SIG-M5 treated with dmso at 0.1 percent for 504 hours (cell line): ENCODE results near the gene REPS2.
"Not testable (repeated sequence)": the region's sequence is repeated elsewhere in the genome, so short reads cannot be mapped to it uniquely, and the experiment has no call there.

Experiments
- DNase-seq: peaks from one replicate; lab custom pipeline; 2025; ENCODE audit not compliant: unreplicated experiment; lab: John Stamatoyannopoulos, UW

The REPS2 gene

DNA sequence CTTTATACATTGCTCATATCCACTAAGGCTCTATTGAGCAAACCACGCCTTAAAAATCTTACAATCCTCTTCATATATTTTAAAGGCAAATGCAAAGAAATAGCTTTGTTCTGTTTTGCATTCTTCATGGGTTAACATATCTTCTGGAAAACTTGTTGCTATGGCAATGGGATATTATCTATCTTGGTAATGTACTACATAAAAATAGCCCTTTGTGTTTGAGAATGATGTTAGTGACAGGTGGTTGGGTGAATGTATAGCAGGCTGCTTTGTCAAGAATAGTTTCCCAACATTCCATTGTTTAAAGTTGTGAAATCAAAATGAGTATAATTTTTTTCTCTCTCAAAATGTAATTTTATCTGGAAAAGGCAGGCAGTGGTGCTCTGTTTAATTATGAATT is 16.8 kb downstream of the REPS2 start:
- DNase-seq = no peak

DNA sequence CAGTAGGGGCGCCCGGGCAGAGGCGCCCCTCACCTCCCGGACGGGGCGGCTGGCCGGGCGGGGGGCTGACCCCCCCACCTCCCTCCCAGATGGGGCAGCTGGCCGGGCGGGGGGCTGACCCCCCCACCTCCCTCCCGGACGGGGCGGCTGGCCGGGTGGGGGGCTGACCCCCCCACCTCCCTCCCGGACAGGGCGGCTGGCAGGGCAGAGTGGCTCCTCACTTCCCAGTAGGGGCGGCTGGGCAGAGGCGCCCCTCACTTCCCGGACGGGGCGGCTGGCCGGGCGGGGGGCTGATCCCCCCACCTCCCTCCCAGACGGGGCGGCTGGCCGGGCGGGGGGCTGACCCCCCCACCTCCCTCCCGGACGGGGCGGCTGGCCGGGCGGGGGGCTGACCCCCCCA is 18.5 kb downstream of the REPS2 start:
- not testable (repeated sequence) for DNase-seq

DNA sequence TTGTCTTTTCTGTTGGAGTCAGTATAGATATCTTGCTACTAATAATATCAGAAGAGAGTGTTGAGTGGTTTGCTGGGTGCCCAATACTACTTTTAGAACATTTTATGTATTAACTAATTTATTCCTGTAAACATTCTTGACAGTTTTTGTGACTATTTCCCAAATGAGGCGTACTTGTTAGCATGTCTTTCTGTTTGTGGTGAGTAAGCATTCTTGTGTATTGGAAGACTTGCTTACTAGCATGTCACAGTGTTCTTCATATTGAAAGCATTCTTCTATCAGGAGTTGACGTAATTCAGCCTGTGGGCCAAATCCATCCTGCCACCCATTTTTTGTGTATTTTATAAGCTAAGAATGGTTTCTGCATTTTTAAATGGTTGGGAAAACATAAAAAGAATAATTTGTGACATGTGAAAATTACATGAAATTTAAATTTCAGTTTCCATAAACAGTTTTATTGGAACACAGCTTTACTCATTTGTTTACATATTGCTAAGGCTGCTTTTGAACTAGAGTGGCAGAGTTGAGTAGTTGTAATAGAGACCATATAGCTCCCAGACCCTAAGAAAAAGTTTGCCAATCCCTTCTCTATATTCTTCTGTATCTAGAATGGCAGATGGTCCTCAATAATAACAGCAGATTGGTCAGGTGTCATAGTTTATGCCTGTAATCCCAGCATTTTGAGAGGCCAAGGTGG is 20.4 kb downstream of the REPS2 start:
- DNase-seq = no peak

DNA sequence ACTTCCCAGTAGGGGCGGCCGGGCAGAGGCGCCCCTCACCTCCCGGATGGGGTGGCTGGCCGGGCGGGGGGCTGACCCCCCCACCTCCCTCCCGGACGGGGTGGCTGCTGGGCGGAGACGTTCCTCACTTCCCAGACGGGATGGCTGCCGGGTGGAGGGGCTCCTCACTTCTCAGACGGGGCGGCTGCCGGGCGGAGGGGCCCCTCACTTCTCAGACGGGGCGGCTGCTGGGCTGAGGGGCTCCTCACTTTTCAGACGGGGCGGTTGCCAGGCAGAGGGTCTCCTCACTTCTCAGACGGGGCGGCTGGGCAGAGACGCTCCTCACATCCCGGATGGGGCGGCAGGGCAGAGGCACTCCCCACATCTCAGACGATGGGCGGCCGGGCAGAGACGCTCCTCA is 22.3 kb downstream of the REPS2 start:
- not testable (repeated sequence) for DNase-seq

DNA sequence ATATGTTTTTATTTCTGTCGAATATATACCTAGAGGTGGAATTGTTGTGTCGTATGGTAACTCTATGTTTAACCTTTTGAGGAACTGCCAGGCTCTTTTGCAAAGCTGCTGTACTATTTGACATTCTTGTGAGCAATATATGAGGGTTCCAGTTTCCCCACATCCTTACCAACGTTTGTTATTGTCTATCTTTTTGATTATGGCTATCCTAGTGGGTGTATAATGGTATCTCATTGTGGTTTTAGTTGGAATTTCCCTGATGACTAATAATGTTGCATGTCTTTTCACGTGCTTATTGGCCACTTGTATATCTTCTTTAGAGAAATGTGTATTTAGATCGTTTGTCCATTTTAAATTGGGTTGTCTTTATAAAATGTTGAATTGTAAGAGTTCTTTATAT is 24.5 kb downstream of the REPS2 start:
- DNase-seq = no peak

DNA sequence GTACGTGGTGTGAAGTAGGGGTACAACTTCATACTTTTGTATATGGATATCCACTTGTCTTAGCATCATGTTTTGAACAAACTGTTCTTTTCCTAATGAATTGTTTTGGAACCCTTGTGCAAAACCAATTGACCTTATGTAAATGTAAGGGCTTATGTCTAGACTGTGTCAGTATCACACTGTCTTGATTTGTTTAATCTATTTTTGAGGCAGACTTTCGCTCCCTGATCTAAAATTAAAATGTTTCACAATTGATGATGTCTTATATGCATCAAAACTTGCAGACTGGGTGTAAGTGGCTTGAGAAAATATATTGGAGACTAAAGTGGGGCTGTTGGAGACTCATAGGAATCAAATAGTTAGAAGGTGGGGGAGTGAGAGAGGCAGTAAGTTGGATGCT is 25.2 kb downstream of the REPS2 start:
- DNase-seq = no peak

DNA sequence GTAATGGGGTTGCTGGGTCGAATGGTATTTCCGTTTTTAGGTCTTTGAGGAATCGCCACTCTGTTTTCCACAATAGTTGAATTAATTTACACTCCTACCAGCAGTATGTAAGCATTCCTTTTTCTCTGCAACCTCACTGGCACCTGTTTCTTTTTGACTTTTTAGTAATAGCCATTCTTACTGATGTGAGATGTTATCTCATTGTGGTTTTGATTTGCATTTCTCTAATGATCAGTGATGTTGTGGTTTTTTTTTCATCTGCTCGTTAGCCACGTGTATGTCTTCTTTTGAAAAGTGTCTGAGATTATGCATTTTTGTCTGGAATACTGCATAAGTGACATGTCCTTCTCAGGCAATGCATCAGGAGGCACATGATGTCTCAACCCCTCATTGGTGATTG is 28.8 kb downstream of the REPS2 start:
- DNase-seq = no peak

DNA sequence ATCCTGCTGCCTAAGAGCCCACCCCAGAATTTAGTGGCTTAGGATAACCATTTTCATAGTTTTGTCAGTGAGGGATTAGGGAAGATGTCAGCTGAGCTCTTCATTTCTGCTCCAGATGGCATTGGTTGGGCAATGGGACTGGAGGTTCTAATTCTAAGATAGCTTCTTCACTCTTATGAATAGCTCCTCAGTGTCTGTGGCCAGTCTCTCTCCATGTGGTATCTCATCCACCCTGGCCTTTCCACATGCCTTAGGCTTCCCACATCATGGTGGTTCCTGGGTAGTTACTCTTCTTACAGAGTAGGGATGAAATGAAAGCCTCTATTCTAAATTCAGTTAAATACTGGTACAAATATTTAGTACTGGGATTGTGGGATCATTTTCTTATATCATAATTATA is 31.3 kb downstream of the REPS2 start:
- no peak for DNase-seq

DNA sequence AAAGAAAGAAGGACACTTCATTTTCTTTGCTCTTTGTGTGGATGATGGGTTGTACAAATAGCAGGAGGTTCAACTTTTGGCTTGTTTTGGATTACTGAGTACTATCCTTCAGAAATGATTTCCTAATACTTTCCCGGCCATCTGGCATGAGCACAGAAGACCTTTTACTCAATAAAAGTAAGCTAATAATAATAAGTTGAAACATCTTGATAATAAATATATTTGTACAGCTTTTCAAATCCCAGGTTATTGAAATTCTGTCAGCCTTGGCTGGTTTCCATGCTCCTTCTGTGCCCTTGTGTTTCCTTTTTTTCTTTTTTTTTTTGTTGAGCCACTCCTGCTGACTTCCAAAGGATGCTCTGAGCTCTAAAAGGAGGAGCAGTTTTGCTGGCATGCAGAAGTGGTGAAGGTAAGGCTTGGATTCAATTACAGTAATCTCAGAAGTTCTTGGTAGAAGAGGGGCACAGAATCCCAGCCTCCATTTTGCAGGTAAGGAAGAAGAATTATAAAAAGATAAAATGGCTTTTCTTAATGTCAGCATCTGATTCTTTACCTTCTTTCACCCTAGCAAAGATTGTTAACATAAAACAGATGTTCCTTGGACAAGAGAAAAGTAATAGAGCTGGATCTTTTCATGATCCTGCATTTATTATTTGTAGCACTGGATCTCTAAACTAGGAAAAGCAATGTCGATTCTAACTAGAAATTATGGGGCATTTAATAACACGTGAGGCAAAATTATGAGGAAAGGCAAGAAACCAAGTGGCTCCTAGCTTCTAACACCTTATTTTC is 31.9 kb downstream of the REPS2 start:
- no peak for DNase-seq

DNA sequence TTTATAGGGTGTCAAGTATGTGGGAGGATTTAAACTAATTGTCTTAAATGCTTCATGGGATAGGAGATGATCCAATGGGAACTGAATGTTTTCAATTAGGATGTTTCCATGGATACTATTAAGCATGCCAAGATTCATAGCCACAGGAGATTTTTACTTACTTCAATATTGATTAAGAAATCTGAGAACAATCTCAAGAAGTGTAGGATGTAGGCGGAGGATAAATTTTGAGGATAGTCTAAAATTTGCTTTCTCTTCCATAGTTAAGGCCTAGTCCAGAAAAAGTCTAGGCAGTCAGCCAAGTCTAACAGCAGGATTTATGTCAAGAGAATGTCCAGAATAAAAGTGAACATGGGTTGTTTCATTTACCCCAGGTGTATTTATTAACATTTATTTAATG is 32.8 kb downstream of the REPS2 start:
- DNase-seq = no peak

DNA sequence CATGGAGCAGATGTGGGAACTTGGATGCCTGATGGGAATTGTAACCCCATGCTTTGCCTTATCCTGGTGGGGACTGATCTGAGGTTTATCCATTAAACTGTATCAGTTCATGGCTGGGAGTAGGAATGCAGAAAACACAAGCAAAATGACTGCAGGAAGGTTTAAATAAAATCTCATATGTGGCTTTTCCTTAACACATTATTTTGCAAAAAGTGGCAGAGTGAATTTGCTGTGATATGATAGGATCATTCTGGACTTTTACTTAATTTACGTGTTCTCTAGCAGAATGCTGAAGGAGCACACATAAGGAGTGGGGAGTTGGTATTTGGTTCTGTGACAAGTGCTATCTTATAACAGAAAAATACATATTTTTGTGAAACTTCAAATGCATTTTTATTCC is 34.8 kb downstream of the REPS2 start:
- no peak for DNase-seq

DNA sequence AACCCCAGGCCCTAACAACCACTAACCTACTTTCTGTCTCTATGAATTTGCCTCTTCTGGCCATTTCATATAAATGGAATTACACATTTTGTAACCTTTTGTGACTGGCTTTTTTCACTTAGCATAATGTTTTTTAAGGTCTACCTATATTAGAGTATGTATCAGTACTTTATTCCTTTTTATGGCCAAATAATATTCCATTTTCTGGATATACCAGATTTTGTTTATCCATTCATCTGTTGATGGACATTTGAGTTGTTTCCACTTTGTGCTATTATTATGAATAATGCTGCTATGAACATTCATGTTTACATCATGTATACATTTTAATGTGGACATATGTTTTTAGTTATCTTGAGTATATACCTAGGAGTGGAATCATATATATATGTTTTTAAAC is 35.5 kb downstream of the REPS2 start:
- no peak for DNase-seq

DNA sequence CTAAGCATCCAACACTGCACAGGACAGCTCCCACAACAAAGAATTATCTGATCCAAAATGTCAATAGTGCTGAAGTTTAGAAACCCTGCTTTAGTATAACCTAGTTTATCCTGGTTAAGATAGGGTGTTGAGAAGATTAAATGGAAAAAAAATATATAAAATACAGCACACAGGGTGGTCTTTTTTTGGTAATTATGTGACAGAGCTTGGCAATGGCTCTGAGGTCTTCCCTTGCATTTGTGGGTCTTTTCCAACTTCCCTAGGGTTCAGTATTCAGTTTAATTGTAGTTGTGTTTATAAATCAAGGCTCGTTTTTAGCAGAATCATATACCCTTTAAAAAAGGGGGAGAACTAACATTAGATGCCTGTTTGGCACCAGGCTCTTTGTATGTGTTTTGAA is 36.6 kb downstream of the REPS2 start:
- no peak for DNase-seq

DNA sequence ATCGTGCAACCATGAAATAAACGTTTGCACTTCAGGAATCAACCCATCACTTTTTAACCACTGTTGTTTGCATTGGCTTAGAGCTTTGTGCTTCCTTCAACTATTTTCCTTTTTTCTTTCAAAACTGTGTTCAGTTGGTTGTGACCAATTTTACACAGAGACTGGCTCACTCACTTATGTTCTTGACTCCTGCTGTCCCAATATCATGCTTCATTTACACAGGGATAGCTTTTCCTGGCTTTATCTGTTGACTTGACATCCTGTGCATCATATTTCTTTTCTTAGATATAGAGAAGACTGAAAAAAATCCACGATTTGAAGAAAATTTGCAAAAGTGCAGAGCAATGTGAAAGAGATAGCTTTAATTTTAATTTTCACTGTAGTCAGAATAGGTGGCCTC is 38.8 kb downstream of the REPS2 start:
- DNase-seq = no peak

DNA sequence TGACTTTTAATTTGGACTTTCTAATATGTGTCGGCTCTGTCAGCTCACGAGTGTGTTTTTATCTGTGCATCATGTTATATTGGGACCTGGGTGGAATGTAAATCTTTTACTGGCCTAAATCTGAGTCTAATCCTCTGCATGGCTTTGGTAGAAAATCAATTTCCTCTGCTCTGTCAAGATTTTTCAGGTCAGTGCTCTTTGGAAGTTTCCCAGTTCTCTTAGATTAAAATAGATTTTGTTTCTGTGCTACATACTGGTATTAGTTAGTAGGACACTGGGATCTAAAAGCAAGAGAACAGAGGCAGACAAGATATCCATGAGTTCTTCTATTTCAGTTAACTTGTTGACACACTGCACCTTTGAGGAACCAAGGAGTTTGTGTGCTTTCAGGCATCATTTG is 39.7 kb downstream of the REPS2 start:
- no peak for DNase-seq

DNA sequence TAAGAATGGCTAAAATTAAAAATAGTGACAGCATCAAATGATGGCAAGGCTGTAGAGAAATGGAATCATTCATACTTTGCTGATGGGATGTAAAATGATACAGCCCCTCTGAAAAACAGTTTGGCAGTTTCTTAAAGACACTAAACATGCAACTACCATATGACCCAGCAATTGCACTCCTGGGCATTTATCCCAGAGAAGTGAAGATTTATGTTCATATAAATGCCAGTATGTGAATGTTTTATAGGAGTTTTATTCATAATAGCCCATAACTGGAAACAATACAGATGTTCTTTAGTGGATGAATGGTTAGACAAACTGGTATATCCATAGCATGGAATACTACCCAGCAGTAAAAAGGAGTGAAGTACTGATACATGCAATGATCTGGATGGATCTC is 43.3 kb downstream of the REPS2 start:
- no peak for DNase-seq

DNA sequence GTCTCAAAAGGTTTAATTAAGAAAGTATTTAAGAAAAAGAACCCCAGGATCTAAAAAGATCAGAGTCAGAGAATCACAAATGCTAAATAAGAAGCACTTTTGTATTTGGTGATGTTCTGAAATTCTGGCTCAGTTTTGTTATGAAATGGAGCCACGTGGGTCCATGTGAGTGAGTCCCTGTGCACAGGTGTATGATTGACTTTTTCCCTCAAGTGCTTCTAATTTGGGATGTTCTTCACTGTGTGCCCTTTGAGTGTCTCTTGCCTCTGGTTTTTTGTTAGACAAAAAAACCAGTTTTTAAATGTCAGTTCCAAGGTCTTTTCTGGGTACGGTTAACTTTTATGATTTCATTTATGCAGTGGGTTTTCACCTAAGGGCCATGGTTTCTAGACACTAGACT is 44.4 kb downstream of the REPS2 start:
- DNase-seq = no peak

DNA sequence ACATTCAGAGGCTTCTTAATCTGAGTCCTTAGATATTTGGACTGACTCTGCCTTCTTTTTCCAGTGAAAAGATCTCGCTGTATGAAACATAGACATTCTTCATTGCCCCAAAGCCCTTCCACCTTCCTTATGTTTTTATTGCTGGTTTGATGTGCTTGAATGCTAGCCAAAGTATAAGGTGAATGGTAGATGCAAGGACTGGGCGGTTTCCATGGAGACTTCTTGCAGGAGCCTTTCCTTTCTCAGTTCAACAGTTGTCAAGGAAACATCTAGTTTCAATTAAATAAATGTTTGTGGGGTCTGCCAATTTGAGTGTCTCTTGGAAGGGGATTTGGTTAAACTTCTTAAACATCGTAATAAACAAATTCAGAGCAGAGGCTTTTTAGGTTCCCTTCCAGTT is 46.0 kb downstream of the REPS2 start:
- DNase-seq = no peak

DNA sequence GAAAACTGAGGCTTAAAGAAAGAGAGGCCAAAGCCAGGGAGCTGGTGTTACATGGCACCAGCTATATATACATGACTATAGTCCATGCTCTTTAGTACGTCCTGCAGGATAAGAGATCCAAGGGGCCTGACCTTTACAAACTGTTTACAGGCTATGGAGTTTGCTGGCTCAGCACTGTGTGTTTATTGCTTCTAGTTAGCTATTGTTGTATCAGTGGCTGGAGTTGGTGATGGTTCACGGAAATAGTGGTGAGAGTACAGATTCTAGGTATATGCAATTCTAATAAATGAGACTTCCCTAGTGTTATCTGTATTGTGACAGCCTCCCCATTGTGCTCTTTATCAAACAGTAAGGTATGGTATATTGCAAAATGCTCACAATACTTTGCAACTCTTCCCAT is 46.5 kb downstream of the REPS2 start:
- DNase-seq = no peak

DNA sequence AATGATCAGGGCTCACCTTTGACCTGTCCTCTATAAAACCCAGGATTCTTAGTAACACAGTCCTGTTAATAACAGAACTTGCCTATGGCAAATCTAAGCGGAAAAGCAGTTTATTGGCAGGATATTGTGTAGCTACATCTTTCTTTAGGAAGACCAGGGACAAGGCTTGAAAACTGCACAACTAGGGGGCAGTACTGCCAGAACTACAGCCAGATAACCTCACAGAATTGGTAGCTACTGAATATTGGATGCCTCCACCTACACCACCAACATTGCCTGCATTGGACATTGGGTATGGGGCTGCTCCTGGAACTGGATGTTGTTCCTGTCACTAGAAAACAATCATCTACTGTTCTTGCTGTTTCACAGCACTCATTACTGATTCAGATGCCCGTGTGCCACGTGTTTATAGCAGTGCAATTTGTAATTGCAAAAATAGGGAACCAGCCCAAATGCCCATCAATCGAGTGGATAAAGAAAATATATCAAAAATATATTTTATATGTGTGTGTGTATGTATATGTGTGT is 47.4 kb downstream of the REPS2 start:
- DNase-seq = no peak

DNA sequence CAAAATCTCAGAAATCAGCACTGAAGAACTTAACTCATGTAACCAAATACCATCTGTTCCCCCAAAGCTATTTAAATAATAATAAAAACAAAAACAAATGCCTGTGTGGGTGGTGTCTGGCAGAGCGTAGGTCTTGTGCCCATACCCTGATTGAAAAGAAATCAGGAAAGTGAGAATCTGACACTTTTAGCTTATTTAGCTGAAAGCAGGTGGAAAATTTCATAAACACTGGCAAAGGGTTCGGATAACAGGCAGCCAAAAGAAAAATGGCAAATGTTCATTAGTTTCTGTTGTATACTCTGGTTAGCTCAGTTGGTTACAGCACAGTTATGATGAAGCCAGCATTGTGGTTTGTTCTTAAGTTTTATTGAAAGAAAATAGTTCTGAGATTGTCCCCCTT is 48.3 kb downstream of the REPS2 start:
- no peak for DNase-seq

DNA sequence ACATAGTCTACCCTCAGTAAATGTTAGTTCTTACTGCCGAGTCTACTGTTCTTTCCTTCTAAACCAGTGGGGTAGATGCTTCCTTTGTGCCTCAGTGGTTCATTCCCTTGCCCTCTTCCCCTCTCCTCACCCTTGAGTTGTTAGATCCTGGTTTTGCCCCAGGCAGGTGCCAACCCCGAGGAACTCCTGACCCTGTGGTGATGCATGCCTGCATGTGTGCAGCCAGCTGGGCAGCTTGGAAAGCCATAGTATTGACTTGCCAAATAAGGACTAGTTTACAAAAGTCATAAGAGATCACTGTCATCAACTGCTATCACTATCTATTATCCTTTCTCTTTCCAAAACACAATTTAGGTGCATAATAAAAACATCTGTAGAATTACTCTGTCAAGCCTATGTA is 50.9 kb downstream of the REPS2 start:
- no peak for DNase-seq

DNA sequence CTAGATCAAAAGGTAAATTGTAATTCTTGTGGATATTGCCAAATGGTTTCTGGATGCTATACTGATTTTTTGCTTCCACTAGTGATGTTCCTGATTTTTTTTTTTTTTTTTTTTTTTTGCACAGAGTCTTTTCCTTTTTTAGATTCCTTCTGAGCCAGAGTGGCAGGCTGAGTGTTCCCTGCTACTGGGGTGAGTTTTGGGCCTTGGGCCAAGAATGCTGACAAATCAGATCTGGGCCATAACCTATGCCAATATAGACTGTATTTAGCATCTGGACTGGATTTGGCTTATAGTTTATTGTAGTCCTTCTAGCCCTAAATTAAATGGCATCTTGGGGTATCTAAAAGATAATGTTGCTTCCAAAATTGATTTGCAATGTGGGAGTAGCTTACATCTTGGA is 52.8 kb downstream of the REPS2 start:
- DNase-seq = no peak
